HG03066 (cell line): ENCODE results near the gene DGCR2.
"Not testable (repeated sequence)": the region's sequence is repeated elsewhere in the genome, so short reads cannot be mapped to it uniquely, and the experiment has no call there.

Source experiments
- ATAC-seq: cut with Tn5 transposase; IDR thresholded peaks from one replicate; pipeline ENCODE4 v1.9.1; 2021; ENCODE audit warnings: low read depth; ENCODE audit not compliant: unreplicated experiment

Gene DGCR2

DNA sequence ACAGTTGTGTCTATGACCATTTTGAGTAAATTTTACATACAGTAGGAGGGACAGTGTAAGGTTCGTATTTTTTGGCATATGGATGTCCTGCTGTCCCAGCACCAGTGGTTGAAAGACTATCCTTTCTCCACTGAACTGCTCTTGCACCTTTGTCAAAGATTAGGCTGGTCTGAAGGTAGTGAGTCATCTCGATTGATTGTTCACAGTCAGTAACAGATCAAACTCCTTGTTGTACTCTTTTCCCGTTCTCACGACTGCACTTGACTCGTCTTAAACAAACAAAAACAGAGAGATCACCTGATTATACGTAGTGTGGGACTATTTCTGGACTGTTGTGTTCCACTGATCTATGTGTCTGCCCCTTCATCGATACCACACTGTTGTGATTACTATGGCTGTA, 77.1 kb downstream of the DGCR2 start:
- no peak for ATAC-seq

DNA sequence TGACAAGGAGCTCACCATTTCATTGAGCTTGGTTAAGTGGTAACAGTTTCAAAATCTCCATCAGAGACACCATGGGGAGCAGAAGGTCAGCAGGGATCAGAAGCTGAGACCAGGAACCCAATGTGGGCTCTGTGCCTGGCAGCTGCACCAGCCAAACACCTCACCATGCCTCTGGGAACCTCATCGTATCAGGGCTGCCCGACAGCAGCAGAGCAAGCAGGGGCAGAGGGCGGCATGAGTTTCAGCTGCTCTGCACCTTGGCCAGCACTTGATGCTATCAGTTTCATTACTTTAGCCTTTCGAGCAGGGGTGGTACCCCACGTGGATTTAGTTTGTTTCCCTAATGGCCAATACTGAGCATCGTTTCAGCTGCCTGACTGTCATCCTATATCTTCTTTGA, 77.8 kb downstream of the DGCR2 start:
- no peak for ATAC-seq

DNA sequence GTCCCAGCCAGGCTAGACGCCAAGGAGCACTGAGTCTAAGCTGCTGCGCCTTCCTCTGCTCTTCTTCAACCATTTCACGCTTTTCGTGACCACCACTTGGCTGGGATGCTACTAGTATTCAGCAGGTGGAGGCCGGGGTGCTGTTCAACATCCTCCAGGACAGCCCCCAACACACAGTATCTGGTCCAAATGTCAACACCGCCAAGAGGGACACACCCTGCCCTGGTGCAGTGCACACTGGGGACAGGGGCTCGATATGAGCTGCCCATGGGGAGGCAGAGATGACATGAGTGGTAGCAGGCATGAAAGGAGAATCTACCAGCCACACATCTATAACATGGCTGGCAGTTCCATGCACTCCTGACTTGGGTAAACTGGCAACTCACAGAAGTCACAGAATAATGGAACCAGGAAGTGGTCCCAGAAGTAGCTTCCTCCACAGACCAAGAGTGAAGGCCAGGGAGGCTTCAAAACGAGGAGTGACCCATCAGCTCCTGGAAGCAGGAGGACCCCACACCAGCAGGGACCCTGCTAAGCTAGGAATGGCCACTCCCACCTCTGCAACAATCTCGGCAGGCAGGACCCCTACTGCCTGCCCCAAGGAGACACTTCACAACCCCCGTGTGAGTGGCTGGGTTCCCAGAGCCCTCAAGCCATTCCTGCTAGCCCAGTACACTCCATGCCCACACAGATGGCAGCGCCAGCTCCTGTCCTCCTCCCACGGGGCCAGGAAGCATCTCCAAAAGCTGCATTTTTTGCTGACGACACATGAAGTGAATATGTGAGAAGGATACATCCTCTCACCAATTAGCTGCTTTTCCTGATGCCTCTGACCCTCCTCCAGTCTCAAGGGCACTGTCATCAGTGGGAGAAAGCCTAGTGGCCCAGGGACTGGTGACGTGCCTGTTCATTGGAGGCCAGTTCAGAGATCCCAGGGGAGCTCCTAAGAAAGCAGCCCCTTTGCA, 78.8 kb downstream of the DGCR2 start:
- ATAC-seq: no peak

DNA sequence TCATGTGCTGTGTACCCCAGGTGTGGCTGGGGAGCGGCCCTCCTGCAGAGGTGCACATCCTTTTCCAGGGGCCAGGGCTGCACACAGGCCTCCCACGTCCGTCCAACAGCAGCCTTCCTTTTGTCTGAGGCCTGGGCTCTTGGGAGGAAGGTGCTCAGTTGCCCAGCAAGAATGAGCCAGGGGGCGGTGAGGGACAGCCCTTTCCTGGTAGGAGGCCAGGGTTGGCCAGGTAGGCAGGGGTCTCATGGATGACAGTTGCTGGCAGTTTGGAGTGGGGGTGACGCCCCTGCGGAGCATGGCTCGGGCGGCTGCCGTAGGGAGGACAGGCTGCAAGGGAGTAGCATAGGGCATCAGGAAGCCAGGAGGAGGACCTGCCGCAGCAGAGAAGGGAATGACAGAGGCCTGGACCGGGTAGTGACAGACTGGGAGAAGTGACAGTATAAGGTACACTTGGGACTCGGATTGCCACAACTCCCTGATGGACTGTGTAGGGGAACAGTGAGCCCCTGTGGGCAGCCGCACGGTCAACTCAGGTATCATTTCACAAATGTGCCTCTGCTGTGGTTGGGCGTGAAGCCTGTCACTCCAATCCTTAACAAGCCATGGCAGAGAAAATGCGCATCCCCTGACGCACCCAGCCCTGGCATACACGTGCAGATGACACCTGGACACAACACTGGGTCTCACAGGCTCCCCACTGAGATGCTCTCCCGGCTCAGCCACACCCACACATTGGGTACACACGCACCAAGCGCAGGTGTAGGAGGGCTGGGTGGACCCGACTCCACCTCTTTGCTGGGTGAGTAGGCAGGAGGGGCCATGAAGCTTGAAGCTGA, 79.7 kb downstream of the DGCR2 start:
- no peak for ATAC-seq

DNA sequence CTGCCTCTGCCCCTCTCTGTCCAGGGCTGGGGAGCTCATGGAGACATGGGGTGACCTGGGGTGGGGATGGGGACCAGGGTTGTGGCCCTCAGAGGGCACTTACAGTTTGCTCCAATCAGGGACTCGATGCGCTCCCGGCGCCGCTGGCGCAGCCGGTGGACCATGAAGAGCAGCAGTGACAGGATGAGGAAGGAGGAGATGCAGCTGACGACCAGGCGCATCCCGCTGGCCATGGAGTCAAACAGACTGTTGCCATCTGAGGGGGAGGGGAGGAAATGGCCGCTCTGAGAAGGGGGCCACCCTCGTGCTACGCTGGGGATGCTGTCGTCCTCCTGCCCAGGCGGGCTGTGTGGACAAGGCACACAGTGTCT, 80.5 kb downstream of the DGCR2 start:
- ATAC-seq: no peak

DNA sequence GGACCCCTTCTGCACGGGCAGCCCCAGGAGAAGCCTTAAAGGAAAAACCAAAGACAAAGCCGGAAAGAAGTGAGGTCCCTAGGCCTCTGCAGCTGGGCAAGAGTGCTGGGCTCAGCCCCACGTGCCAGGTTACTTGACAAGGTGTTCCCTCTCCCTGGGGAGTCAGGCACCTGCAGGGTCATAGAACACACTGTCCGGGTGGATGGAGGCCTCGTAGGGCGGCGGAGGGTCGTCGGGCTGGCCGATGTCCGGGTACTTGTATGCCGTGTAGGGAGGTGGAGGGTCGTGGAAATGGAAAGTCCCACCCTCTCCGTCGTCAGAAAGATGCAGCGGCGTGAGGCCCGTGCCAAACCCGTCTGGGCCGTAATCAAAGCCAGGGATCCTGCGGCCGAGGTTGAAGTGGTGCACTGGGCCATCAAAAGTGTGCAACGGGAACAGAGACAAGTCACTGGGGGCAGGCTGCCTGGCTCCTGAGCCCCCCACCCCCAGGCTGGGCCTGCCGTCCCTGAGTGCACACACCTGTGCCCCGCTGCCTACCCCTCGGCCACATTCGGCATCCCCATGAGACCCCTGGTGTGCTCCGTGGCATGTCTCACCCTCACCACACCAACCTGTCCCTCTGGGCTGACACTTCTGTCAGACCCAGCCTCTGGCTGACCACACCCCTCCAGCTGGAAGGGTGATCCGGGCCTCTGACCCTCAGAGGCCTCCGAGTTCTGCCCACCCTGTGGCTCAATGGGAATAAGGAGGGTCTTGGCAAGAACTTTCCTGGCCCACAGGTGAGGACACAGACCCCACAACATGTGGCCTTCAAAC, 81.1 kb downstream of the DGCR2 start:
- ATAC-seq: no peak

DNA sequence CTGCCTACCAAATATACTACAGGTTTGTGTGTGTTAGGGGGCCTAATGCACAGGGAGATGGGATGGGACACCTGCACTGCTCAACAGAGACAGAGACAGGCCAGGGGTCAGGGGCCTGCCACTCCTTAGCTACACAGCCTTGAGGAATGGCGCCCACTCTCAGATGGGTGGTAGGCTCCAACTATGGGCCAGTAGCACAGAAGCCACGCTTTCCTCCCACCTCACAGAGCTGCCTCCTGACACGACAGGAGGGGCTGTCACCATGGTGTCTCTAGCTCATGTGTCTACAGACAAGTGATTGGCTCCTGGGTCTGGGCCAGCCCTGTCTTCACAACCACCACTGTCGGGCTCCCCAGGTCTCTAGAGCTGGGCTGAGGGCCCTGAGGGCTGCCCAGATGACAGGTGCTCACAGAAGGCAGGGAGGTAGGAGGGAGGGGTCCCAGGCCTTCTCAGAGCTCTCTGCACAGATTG, 81.8 kb downstream of the DGCR2 start:
- ATAC-seq: no peak

DNA sequence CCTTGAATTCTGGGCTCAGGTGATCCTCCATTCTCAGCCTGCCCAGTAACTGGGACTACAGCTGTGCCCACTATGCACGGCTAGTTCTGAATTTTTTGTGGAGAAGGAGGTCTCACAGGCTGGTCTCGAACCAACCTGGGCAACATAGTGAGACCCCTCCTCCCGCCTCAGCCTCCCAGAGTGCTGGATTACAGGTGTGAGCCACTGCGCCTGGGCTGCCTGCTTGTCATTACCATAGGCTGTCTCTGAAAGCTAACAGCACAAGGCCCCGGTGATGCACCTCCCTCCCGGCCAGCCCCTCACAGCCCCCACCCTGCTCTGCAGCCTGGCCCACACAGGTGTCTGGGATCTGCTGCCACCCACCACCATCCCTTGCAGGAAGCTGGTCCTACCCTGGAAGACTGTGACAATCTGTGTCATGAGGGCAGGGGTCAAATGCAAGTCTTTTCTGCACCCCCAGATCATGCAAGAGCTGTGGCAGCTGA, 82.4 kb downstream of the DGCR2 start:
- no peak for ATAC-seq

DNA sequence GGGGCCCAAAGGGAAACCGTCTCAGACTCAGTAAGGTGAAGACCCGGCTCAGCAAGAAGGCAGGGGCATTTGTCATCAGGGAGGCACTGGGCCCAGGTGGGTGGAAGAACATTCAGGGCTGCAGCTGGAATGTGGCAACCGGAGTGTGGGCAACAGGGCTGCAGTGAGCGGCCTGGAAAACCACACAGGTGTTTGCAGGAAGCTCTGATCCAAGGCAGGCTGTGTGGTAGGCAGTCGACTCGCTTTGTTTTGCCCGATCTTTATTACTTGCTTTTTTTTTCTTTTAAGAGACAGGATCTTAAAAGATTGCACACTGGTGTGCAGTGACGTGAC, 82.8 kb downstream of the DGCR2 start:
- ATAC-seq: no peak

DNA sequence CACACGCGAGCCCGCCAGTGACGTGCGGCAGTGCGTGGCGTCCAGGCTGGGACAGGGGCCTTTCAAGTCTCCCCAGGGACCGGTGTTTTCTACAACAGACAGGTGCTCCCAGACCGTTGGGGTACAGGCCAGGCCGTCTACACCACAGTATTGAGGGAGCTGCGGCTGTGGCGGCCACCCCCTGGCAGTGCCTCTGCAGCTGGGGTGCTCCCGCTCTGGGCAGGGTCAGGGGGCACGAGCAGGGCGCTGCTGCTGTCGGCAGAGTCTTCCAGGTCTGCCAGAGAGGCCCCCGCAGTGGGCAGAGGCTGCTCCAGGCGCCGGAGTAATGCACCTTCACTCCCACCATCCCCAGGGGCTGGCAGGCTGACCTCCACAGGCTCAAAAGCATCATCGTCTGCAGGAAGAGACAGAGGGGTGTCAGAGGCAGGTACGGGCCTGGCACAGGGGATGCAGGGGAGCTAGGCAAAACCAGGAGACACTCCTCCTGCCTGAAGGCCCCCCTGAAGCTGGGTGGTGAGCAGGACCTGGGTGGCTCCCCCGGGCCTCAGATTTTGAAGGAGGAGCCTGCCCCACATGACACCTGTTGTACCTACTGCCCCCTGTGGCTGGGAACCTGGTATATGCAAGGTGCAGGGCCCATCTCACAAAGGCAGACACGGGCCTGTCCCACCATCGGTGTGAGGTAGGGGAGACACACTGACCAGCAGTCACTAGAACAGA, 83.3 kb downstream of the DGCR2 start:
- no peak for ATAC-seq

DNA sequence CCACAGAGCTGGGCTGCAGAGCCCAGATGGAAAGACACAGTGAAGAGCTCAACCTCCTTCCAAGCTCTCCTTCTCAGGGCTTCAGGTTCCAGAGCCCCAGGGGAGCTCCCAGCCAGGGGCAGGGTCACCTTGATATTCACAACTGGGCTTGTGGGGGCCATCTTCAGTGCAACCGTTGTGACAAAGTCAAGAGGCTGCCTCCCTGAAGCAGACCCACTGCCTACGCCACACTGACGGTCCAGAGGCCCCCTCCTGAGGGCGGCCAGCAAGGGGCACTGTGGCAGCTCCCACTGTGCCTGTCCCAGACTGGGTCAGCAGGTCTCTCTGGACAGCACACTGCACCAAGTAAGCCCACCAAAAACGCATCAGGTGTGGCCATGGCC, 84.1 kb downstream of the DGCR2 start:
- ATAC-seq: no peak

DNA sequence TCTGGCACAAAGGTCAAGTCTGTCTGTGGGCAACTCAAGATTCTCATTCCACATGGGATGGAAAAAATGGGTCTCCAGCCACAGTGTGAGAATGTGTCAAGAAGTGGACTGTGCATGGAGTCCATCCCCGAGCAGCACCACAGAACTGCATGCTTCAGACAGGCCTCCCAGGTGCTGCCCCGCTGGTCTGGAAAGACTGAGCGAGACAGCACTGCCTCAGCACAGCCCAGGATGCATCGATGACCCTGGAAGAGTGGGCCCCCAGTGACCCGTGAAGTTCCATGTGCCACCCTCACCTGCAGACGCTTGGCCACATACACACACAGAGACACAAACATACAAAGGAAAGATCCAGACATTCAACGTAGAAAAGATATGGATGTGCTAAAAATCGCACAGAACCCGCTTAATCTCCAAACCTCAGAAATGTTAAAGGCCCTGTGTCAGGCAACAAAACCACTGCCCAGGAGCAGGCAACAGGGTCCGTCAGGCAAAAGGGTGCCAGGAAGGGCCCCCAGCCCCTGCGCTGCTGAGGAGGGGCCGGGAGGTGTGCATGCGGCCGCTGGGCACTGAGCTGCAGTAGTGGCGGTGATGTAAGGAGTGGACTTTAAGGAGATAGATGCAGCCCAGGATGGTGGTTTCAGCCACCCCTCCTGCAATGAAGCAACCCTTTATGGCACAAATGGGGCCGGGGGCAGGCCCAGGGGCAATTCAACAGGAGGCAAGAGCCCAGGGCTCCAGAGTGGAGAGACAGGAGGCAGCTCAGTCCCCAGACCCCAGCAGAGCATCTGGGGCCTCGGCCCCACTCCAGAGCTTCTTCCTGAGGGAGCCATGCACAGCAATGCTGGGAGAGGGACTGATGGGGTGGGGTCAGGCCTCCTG, 84.7 kb downstream of the DGCR2 start:
- ATAC-seq: no peak

DNA sequence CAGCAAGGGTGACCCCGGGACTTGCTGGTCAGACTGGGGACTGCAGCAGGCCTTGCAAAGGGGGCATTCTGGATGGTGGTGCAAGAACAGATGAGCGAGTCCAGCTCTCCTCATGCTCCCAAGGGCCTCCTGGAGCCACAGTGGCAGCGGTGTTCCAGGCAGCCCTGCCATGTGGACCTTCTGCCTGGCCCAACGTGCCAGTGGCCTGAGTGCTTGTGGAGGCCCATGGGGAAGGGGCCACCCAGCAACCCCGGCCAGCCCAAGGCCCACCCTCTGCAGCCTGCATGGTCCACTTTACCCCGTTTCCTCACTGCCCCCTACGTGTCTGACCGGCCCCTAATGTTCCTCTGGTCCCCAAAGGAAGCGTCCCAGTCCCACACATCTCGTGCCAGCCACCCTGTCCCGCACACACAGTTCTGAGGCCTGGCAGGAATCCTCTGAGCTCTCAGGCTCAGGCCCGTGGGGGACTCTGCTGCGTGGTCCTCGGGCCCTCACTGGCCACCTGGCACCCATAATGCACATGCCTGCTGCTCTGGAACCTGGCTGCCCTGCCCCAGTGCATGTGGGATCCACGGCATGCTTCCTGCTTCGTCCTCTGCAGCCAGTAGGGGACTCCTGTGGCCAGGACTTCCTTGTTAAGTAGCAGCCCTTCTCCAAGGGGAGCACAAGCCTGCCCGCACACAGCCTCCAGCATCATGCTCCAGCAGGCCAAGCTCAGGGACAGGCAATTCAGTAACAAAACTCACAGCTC, 85.5 kb downstream of the DGCR2 start:
- ATAC-seq: no peak

DNA sequence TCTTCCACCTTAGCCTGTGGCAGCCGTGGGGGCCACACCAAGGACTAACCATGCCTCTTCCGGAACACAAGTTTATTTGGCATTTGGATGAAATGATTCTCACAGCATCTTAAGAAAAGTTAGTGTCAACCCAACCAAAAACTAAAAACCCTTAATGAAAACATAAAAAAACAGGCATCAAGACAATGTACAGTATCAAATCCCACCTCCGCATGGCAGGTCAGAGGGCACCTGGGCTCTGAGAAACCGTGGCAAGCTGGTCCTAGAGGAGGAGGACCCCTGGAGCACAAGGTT, 86.0 kb downstream of the DGCR2 start:
- no peak for ATAC-seq

DNA sequence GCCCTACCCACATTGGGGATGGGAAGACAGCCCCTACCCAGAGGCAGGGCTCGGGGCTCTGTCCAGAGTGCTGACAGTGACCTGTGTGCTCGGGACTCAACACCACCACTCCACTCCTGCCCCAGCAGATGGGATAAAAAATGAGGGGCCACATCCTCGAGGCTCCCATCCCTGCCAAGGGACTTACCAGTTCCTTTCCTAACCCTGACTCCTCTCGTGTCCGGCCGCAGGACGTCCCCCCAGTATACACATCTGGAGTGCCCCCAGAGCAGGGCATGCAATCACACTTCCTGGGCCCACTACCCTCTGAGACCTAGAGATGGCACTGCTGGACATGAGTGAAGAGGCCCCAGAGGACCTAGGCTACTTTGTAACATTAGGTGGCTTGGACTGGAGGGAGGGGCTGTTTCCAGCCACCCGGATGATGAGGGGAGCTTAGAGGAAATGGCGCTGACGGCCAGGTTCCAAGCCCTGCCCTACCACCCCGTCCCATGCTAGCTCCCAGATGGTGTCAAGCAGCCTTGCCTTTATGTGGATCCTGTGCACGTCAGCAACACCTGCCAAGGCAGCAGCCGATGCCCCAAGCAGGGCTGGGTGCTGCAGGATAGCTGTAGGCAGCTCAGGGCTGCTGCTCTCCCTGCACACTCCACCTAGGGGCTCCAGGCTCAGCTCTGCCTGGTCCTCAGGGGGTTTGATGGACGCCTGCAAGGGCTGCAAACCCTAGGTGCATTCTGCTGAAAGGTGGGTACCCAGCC, 86.6 kb downstream of the DGCR2 start:
- ATAC-seq: no peak

DNA sequence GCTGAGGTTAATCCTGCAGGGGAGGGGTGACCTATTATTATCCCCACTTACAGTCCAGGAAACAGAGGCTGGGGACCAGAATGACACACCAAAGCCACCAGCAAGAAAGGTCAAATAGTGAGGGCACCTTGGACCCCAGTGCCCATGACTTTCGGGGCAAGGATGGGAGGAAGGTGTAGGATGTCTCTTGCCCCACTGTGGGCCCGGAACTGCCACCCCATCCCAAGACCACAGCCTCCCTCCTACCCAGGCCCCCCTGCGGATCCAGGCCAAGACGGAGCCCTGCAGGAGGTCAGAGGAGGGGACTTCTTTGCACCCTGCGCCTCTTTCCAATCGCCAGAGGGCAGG, 87.1 kb downstream of the DGCR2 start:
- ATAC-seq: not testable (repeated sequence)

DNA sequence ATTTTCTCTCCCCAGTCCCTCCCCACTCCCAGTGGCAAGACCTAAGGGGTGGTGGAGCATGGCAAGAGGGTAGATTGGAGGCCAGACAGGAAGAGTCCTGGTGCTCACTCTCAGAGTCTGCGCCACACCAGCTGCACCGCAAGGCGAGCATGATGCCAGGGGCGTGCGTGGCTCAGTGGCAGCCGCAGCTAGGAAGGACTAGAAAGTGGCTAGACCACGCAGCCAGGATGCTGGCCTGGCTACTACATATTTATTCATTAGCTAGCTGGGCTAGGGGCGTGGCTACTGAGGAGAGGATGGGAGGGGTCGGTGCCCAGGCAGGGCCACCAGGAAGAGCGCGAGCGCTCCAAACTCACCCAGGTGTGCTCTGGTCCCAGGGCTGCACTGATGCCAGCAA, 87.5 kb downstream of the DGCR2 start:
- not testable (repeated sequence) for ATAC-seq
